BLaER1 treated with 17β-estradiol and CSF1 and Interleukin-3, amounts not matched to agents 10 nM and 100 nM (cell line): ENCODE results near the gene PAK4.

Experiments used
- H3K27ac ChIP-seq, 11 experiments: shearing (Covaris generic); formaldehyde crosslinking; 2 replicates each; pipeline ENCODE4 v1.8.1; 2022
- H3K27me3 ChIP-seq, 11 experiments: shearing (Covaris generic); formaldehyde crosslinking; 2 replicates each; pipeline ENCODE4 v1.8.1; 2022
- H3K36me3 ChIP-seq, 11 experiments: shearing (Covaris generic); formaldehyde crosslinking; 2 replicates each; pipeline ENCODE4 v1.8.1; 2022
- H3K4me1 ChIP-seq, 10 experiments: shearing (Covaris generic); formaldehyde crosslinking; 2 replicates each; pipeline ENCODE4 v1.8.1; 2022
- H3K4me2 ChIP-seq, 11 experiments: shearing (Covaris generic); formaldehyde crosslinking; 2 replicates each; pipeline ENCODE4 v1.8.1; 2022
- H3K4me3 ChIP-seq, 10 experiments: shearing (Covaris generic); formaldehyde crosslinking; 2 replicates each; pipeline ENCODE4 v1.8.1; 2022
- H3K9ac ChIP-seq, 11 experiments: shearing (Covaris generic); formaldehyde crosslinking; 2 replicates each; pipeline ENCODE4 v1.8.1; 2022
- H3K9me3 ChIP-seq, 11 experiments: shearing (Covaris generic); formaldehyde crosslinking; replicated peaks in 1 of 11; 2 replicates each; pipeline ENCODE4 v1.8.1; 2022
- H4K20me1 ChIP-seq, 11 experiments: shearing (Covaris generic); formaldehyde crosslinking; 2 replicates each; pipeline ENCODE4 v1.8.1; 2022
- Cebpa-rat ChIP-seq, 11 experiments: shearing (Covaris generic); IDR thresholded peaks; 2 replicates each; pipeline ENCODE4 v1.8.1; 2022

The PAK4 gene

DNA sequence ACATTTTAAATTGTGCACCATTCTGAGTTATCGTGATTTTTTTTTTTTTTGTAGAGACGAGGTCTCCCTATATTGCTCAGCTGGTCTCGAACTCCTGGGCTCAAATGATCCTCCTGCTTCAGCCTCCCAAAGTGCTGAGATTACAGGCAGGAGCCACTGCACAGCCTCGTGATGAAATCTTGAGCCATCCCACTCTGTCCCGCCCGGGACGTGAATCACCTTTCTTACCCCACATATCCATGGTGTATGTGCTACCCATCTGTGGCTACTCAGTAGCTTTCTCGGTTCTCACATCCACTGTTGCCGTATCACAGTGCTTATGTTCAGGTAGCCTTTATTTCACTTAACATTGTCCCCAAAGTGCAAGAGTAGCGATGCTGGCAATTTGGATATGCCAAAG lies 26.5 kb downstream of the PAK4 start:
- H3K9me3 ChIP-seq = peaks cover 3 to 11% (median 6%) of the 10 kb centered on the region in 11 experiments; a peak in 12 of 22 replicates
- TF ChIP-seq Cebpa-rat (IDR thresholded peaks at IDR 0.05) = no peak
- H3K4me2 ChIP-seq = peak overlapping the region in 5 of 11 experiments; percentile 45 to 76 (median 63); a peak in 8 of 22 replicates
- no peaks in the 10 kb centered on the region for H3K27me3 ChIP-seq
- no peak overlapping the region for H3K9ac ChIP-seq
- H4K20me1 ChIP-seq = peaks cover 10 to 91% (median 69%) of the 10 kb centered on the region in 11 experiments; a peak in 20 of 22 replicates
- peaks cover 14 to 62% (median 55%) of the 10 kb centered on the region in 10 experiments for H3K4me1 ChIP-seq
- H3K27ac ChIP-seq = no peak overlapping the region
- peaks cover 7 to 27% (median 16%) of the 10 kb centered on the region in 11 experiments for H3K36me3 ChIP-seq
- H3K4me3 ChIP-seq = no peak overlapping the region

DNA sequence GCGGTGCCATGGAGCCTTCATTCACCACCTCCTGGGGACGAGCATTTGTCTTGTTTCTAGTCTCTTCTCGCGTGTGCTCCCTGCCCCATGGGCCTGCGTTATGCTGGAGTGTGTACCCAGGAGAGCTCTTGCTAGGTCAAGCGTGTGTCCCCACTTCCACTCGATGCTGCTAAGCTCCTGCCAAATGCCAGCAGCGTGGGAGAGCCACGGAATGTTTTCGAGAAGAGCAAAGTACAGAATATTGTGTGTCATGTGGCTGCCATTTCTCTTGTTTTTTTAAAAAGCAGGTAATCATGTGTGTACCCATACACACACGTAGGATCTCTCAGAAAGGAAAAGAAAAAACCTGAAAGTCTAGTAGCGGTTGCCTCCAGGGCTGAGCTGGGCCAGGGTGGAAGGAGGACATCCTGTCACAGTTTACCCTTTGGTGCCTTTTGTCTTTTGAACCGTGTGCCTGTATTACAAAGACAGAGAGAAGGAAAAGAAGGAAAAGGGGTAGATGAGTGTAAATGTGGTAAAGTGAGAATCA lies 28.6 kb downstream of the PAK4 start:
- Histone ChIP-seq H4K20me1 (peaks cover 20 to 95% (median 86%) of the 10 kb centered on the region in 11 experiments; a peak in 21 of 22 replicates), H3K36me3 (peaks cover 0 to 26% (median 11%) of the 10 kb centered on the region in 11 experiments; a peak in 19 of 22 replicates), H3K4me2 (peak overlapping the region in 7 of 11 experiments; percentile 5 to 35 (median 22); a peak in 9 of 22 replicates), H3K27me3 (no peaks in the 10 kb centered on the region), H3K27ac (no peak overlapping the region), H3K9ac (no peak overlapping the region), H3K4me1 (peaks cover 20 to 76% (median 68%) of the 10 kb centered on the region in 10 experiments), H3K9me3 (peaks cover 0 to 2% (median under 1%) of the 10 kb centered on the region in 11 experiments; a peak in 9 of 22 replicates), H3K4me3 (no peak overlapping the region)
- no peak for TF ChIP-seq Cebpa-rat (IDR thresholded peaks at IDR 0.05)

DNA sequence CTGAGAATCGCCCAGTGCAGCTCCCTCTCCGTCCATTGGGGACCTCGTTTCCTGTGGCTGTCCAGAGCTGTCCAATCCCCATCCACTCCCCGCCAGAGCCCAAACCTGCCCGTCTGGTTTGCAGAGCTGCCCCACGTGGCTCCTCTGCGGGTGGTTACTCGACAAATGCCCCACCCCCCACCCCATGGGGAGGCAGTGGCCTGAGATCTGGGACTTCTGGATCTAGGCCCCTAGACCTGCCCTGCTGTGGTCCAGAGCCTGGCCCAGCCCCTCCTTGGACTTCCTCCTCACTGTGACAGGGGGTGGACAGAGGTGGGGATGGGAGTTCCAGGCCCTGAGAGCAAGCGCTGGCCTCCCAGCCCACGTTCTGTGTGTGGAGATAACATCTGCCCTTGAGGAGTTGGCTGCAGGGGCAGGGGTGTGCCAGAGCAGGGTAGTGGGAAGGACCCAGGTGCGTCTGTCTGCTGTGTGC lies 29.1 kb downstream of the PAK4 start:
- H4K20me1 ChIP-seq = peaks cover 21 to 96% (median 91%) of the 10 kb centered on the region in 11 experiments; a peak in 21 of 22 replicates
- H3K4me3 ChIP-seq = no peak overlapping the region
- H3K27ac ChIP-seq = peak overlapping the region in 1 of 11 experiments; percentile 31; a peak in 1 of 22 replicates
- no peak overlapping the region; a peak in 2 of 22 replicates for H3K9ac ChIP-seq
- peaks cover 0 to 26% (median 9%) of the 10 kb centered on the region in 11 experiments; a peak in 10 of 22 replicates for H3K36me3 ChIP-seq
- no peaks in the 10 kb centered on the region for H3K9me3 ChIP-seq
- H3K4me2 ChIP-seq = peak overlapping the region in 6 of 11 experiments; percentile 5 to 35 (median 24); a peak in 8 of 22 replicates
- H3K27me3 ChIP-seq = no peaks in the 10 kb centered on the region
- peaks cover 22 to 76% (median 68%) of the 10 kb centered on the region in 10 experiments for H3K4me1 ChIP-seq
- TF ChIP-seq Cebpa-rat (IDR thresholded peaks at IDR 0.05) = no peak

DNA sequence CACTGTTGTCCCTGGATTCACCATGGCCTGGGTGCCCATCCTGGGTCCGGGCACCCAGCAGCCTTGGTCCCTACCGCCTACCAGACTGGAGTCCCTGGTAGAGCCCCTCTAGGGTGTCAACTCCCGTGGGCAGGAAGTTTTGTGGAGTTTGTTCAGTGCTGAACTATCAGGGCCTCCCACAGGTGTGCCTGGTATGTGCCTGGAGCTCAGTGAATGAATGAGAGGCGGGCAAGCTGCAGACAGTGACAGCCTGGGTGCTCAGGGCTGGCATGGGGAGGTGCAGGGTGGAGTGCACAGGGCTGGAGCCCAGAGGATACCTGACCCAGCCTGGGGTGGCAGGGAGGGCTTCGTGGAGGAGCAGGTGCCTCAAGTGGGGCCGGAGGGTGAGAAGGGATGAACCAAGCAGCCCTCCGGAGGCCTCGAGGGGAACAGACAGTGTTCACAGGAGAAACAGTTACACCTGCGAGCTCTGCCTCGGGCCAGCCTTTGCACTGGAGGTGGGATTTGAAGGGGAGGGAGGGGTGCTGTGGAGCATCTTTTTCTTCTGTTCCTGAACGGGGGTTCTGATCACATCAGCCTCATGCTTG lies 29.6 kb downstream of the PAK4 start:
- Histone ChIP-seq H3K9ac (no peak overlapping the region; a peak in 1 of 22 replicates), H3K4me1 (peaks cover 27 to 80% (median 71%) of the 10 kb centered on the region in 10 experiments), H3K27ac (peak overlapping the region in 1 of 11 experiments; percentile 31; a peak in 1 of 22 replicates), H3K4me2 (peak overlapping the region in 5 of 11 experiments; percentile 11 to 35 (median 26); a peak in 3 of 22 replicates), H4K20me1 (peaks cover 27 to 97% (median 91%) of the 10 kb centered on the region in 11 experiments; a peak in 21 of 22 replicates), H3K27me3 (no peaks in the 10 kb centered on the region), H3K9me3 (no peaks in the 10 kb centered on the region), H3K36me3 (peaks cover 0 to 32% (median 9%) of the 10 kb centered on the region in 11 experiments; a peak in 10 of 22 replicates), H3K4me3 (no peak overlapping the region)
- no peak for TF ChIP-seq Cebpa-rat (IDR thresholded peaks at IDR 0.05)

DNA sequence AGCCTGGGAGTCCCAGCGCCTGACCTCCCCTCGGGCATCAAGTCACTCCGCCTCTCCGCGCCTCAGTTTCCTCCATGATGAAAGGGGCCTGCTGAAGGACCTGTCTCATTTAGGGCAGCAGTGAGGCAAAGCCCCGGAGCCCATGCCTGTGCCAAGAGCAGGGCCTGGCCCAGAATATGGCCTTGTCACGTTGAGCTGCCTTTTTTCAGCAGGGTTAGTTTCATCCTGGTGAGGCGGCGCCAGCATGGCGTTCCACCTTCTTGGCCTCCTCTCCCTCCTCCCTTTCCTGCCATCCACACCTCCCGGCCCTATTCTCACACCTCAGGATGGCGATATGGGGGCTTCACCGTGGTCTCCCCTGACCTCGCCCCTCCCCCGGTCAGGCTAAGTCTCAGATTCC lies 30.2 kb downstream of the PAK4 start:
- H3K4me1 ChIP-seq = peaks cover 33 to 82% (median 71%) of the 10 kb centered on the region in 10 experiments
- H3K9ac ChIP-seq = no peak overlapping the region

DNA sequence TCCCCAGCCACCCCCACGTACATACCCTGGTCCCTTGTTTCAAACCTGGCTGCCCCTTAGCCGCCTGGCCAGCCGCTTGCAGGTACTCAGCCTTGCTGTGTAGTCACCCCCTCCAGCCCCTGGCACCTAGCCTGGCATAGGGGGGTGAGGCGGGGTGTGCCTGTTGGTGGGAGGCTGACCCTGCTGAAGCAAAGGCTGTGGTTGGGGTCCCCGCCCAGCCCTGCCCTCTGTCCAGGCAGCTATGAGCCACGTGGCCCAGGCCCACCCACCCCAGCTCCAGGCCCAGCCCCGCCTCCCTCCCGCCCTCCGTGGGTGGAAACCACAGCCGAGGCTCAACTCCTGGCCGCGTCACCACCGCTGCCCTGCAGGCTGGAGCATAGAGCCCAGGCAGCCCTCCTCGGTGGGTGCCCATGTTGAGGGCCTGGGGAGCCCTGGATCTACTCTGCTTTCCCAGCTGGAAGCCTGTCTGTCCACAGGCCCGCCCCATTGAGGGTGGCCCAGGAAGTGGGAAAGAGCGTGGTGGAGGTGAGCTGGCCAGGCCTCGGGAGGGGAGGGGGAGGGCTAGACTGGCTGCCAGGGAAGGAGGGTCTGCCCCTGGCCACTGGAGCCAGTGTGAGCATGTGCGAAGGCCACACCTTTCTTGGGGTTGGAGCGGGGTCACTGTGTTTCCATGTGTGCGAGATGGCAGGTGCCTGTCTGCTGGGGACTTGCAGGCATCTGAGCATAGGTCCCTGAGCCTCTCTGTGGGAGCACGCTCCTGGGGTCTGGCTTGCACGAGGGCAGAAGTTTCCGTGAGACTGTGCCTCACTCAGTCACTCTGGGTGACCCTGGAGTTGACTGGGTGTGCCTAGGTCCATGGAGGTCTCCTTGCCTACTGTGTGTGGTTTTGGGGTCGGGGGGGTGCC lies 31.0 kb downstream of the PAK4 start:
- Histone ChIP-seq H3K4me1 (peaks cover 41 to 80% (median 66%) of the 10 kb centered on the region in 10 experiments), H3K27ac (no peak overlapping the region; a peak in 1 of 22 replicates), H3K4me2 (peak overlapping the region in 10 of 11 experiments; percentile 31 to 68 (median 57); a peak in 20 of 22 replicates), H3K4me3 (no peak overlapping the region), H3K9ac (0 out of 22 replicates have a peak overlapping the region, but pooled peaks of 1 of the 11 experiments have one; percentile 24), H3K36me3 (peaks cover 0 to 33% (median 9%) of the 10 kb centered on the region in 11 experiments; a peak in 10 of 22 replicates), H4K20me1 (peaks cover 29 to 97% (median 91%) of the 10 kb centered on the region in 11 experiments; a peak in 21 of 22 replicates), H3K27me3 (no peaks in the 10 kb centered on the region), H3K9me3 (no peaks in the 10 kb centered on the region)
- no peak for TF ChIP-seq Cebpa-rat (IDR thresholded peaks at IDR 0.05)

More for the DNA sequence above, 30.2 kb downstream of the PAK4 start:
- H3K4me2 ChIP-seq = peak overlapping the region in 5 of 11 experiments; percentile 7 to 35 (median 22); a peak in 3 of 22 replicates
- H4K20me1 ChIP-seq = peaks cover 29 to 97% (median 91%) of the 10 kb centered on the region in 11 experiments; a peak in 21 of 22 replicates
- no peaks in the 10 kb centered on the region for H3K9me3 ChIP-seq
- H3K36me3 ChIP-seq = peaks cover 0 to 33% (median 9%) of the 10 kb centered on the region in 11 experiments; a peak in 10 of 22 replicates
- no peaks in the 10 kb centered on the region for H3K27me3 ChIP-seq
- no peak overlapping the region; a peak in 1 of 22 replicates for H3K27ac ChIP-seq
- no peak for TF ChIP-seq Cebpa-rat (IDR thresholded peaks at IDR 0.05)
- no peak overlapping the region for H3K4me3 ChIP-seq

DNA sequence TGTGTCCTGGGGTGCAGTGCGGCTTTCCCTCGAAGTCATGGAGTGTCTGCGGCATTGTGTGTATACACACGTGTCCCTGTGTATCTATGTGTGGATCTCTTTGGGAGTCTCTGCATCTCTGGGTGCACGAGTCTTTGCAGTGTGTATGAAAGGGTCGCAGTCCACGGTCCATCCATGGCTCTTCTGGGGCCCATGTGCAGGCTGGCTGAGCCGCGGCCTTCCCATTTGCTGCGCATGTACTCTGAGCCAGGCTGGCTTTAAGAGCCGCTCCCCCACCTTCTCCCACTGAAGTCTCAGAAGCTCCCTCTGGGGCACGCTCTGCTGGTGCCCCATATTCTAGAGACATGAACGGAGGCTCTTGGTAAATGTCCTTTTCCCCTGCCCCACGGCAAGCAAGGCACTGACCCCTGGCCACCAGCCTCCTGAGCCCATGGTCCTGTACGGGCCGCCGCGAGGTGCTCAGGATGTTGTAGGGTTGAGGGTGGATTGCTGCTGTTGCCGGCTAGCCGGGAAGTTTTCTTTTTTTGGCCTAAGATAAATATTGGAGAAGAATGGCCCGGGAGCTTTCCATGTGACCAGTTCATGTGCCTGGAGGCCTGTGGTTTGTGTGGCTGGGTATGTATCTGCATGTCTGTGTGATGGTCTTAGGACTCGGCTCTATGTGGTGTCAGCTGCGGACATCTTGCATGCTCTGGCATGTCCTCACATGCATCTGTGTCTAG lies 31.9 kb downstream of the PAK4 start:
- H3K9ac ChIP-seq = no peak overlapping the region
- H4K20me1 ChIP-seq = peaks cover 29 to 97% (median 91%) of the 10 kb centered on the region in 11 experiments; a peak in 21 of 22 replicates
- H3K4me1 ChIP-seq = peaks cover 41 to 72% (median 60%) of the 10 kb centered on the region in 10 experiments
- no peaks in the 10 kb centered on the region for H3K9me3 ChIP-seq
- no peak for TF ChIP-seq Cebpa-rat (IDR thresholded peaks at IDR 0.05)
- no peaks in the 10 kb centered on the region for H3K27me3 ChIP-seq
- H3K4me3 ChIP-seq = no peak overlapping the region
- no peak overlapping the region for H3K27ac ChIP-seq
- peak overlapping the region in 9 of 11 experiments; percentile 48 to 68 (median 57); a peak in 8 of 22 replicates for H3K4me2 ChIP-seq
- peaks cover 0 to 33% (median 9%) of the 10 kb centered on the region in 11 experiments; a peak in 10 of 22 replicates for H3K36me3 ChIP-seq
